Measurements from ENCODE around the gene SLC17A5.
"Not testable (repeated sequence)": the region's sequence is repeated elsewhere in the genome, so short reads cannot be mapped to it uniquely, and the experiment has no call there.

The SLC17A5 gene

DNA sequence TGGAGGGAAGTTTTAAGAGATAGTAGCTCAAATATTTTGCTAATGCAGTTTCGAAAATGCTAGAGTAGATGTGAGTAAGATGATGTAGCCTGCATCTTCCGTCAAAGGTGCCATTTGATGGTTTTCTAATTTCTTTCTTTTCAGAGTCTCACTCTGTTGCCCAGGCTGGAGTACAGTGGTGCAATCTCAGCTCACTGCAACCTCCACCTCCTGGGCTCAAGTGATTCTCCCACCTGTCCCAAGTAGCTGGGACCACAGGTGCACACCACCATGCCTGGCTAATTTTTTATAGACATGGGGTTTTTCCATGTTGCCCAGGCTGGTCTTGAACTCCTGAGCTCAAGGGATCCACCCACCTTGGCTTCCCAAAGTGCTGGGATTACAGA is 87.3 kb downstream of the SLC17A5 start:
- DNase-seq (ENCODE audit: low read depth), result not testable (repeated sequence)

DNA sequence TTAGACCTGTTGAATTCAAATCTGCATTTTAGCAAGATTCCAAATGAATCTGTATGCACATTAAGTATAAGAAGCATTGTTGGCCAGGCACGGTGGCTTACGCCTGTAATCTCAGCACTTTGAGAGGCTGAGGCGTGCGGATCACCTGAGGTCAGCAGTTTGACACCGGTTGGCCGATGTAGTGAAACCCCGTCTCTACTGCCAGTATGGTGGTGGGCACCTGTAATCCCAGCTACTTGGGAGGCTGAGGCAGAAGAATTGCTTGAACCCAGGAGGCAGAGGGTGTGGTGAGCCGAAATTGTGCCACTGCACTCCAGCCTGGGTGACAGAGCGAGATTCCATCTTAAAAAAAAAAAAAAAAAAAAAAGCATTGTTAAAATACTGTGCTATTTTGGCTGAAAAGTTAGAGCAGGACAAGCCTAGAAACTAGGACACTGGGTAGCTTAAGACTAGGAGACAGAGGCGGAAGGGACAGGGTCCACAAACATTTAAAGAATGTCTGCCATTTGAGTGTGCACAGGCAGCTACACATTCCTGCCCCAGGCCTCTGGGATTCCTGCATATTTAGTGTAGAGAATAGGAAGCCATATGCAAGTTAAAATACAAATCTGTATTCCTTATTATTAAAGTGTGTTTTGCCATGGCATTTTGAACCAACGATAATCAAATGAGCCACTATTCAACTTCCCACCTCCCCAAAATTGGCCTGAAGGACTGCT is 87.9 kb downstream of the SLC17A5 start:
- peak; percentile 31 for DNase-seq (ENCODE audit: low read depth)

DNA sequence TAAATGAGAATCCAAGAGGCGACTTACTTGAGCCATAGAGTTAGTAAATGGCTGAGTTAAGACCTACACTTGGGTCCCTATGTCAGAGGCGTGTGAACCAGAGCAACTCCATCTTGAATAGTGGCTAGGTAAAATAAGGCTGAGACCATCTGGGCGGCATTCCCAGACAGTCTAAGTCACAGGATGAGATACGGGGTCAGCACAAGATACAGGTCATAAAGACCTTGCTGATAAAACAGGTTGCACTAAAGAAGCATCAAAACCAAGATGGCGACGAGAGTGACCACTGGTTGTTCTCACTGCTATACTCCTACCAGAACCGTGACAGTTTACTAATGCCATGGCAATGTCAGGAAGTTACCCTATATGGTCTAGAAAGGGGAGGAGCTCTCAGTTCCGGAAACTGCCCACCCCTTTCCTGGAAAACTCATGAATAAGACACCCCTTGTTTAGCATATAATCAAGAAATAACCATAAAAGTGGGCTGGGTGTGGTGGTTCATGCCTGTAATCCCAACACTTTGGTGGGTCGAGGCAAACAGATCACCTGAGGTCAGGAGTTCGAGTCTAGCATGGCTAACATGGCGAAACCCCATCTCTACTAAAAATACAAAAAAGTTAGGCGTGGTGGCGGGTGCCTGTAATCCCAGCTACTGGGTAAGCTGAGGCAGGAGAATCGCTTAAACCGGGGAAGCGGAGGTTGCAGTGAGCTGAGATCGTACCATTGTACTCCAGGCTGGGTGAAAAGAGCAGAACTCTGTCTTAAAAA is 89.0 kb downstream of the SLC17A5 start:
- no peak for DNase-seq (ENCODE audit: low read depth)

DNA sequence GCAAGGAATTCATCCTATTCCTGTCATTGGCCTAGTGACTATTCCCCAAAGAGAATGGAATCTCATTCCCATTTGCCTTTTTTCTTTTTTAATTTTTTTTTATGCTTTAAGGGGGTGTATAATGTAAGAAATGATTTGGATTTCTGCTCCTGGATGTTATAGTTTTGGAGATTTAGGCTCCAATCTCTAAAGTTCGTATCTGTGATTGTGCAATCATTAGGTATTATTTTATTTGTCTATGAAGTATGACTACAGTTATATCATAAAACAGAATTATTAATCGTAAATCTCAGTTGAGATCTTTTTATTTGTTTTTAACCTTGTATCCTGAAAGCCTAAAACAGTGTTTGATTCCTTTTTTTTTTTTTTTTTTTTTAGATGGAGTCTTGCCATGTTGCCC is 91.2 kb downstream of the SLC17A5 start:
- no peak for DNase-seq (ENCODE audit: low read depth)

DNA sequence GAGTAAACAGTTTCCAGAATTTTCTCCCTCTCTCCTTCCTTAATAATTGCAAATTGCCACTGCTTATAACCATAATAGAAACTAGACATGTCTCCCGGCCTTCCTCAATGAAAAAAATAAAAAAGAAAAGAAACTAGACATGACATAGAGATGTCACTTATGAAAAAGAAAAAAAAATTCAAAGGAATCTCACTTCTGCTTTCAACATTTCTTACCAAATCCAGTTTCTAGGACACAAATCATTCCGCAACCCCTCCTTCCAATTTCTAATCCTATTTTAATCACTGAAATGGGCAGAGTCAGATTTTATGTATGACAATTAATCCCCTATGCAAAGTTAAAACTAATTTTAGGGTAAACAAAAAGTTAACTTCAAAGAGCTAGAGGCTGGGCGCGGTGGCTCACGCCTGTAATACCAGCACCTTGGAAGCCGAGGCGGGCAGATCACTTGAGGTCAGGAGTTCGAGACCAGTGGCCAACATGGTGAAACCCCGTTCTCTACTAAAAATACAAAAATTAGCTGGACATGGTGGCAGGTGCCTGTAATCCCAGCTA is 92.9 kb downstream of the SLC17A5 start:
- no peak for DNase-seq (ENCODE audit: low read depth)

DNA sequence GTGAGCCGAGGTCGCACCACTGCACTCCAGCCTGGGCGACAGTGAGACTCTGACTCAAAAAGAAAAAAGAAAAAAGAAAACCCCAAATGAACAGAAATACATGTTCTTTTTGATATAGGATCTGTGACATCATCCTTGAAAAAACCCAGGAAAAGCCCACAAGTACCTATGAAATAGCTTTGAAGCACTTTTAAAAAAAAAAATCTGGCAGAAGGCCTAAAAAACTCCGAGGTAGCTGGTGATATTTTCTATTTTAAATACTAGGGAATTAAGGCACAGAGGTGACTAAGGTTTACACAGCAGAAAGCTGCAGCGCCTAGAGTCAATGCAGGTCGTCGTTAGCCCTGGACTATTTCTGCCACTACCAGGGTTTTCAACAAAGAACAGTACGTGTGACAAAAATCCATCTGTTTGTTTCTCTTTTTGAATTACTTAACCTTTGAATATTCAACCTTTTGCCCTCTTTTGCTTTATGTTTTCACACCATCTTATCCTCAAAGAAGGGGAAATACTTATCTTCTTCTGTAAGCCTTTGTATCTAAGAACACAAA is 93.5 kb downstream of the SLC17A5 start:
- DNase-seq (ENCODE audit: low read depth), result no peak

DNA sequence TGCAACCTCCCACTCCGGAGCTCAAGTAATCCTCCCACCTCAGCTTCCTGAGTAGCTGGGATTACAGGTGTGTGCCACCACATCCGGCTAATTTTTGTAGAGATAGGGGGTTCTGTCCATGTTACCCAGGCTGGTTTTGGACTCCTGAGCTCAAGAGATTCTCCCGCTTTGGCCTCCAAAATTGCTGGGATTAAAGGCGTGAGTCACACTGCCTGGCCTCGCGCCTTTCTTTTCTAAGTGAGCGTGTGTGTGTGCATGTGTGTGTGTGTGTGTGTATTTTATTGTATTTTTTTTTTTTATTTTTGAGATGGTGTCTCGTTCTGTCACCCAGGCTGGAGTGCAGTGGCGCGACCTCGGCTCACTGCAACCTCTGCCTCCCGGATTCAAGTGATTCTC is 94.4 kb downstream of the SLC17A5 start:
- DNase-seq (ENCODE audit: low read depth), result not testable (repeated sequence)

DNA sequence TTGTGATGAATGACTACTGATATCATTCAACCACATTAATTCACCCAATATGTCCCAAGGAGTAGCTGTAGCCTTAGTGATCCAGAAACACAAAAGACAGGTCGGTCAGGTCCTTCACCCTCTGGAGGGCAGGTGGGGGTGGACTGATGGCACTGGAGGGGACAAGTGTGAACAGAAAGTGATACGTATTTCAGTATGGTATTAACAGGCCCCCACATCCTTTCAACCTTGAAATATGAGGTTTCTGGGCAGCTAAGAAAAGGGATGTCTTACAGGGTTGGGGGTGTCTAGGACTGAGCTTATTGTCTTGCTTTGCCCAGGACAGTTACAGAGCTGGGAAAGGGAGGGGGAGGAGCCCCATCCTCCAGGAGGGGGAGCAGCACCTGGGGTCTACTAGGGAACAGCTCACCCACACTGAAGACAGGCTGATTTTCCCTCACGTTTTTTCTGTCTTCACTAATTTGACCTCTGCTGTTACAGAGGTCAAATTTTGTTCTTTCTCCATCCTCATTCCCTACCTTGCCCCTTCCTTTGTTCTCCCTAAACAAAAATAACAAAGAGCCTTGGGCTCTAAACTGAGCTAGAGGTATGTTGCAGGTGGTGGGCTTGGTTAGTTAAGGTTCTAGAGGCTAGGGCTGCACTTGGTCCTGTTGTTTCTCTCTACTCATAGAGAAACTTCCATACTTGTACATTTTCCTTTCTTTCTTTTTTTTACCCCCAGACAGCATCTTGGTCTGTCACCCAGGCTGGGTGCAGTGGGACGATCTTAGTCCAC is 95.0 kb downstream of the SLC17A5 start:
- no peak for DNase-seq (ENCODE audit: low read depth)

DNA sequence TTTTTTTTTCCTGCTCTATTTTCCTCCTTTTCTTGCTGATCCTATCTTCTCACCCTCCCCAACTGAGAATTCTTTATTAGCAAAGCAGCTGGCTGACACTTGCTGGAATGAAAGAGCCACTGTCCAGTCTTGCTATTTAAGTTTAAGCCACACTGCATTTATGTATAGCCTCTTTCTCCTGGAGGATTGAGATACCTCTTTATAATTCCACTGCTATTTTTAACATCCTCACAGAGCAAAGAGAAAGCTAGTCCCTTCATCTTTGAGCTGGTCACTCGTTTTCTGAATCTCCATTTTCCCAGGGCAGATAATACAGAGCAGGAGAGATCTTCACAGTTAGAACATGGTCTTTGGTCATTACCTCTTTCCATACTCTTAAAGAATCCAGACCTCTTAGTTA is 97.0 kb downstream of the SLC17A5 start:
- no peak for DNase-seq (ENCODE audit: low read depth)

DNA sequence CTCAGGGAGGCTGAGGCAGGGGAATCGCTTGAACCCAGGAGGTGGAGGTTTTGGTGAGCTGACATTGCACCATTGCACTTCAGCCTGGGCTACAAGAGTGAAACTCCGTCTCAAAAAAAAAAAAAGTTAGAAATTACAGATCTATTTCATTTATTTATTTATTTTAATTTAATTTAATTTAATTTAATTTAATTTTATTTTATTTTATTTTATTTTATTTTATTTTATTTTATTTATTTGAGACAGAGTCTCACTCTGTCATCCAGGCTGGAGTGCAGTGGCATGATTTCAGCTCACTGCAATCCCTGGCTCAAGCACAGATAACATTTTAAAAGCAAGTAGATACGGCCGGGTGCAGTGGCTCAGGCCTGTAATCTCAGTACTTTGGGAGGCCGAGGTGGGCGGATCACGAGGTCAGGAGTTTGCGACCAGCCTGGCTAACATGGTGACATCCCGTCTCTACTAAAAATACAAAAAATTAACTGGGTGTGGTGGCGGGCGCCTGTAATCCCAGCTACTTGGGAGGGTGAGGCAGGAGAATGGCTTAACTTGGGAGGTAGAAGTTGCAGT is 98.3 kb downstream of the SLC17A5 start:
- not testable (repeated sequence) for DNase-seq (ENCODE audit: low read depth)

DNA sequence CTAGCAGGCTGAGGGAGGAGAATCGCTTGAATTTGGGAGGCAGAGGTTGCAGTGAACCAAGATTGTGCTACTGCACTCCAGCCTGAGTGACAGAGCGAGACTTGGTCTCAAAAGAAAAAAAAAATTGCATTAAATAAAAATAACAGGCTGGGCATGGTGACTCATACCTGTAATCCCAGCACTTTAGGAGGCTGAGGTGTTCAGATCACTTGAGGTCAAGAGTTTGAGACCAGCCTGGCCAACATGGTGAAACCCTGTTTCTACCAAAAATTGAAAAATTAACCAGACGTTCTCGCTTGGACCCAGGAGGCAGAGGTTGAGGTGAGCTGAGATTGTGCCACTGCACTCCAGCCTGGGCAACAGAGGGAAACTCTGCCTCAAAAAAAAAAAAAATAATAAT is 102.7 kb downstream of the SLC17A5 start:
- DNase-seq (ENCODE audit: low read depth), result not testable (repeated sequence)

DNA sequence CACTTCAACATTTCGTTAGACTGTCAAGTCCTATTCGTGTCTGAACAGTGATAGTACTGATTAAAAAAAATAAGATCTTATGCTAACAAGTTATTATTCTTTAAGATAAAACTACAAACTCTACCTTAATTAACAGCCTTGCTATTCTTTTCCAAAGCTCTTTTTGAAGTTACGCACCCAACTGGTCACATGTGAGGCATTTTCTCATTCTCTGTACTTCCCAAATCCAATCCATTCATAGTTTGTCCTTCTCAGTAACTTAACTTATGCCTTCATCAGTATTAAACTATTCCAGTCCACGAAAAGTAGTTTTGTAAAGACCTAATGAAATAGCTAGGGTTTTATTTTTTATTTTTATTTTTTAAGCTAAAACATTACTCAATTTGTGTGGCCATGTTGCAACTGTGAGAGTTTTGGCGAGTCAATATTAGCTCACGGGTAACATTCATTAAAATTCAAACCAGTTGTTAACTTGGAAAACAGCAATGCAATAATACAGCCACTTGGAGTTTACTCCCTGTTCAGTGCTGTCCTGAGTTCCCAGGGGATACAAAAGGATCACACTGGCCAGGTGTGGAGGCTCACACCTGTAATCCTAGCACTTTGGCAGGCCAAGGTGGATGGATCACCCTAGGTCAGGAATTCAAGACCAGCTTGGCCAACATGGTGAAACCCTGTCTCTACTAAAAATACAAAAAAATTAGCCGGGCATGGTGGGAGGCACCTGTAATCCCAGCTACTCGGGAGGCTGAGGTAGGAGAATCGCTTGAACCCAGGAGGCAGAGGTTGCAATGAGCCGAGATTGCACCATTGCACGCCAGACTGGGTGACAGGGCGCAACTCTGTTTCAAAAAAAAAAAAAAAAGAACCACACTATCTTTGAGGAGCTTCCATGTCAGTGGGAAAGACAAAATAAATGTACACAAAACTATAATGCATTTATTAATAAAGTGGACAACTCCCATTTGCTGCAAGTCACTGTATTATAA is 105.0 kb downstream of the SLC17A5 start:
- DNase-seq (ENCODE audit: low read depth), result no peak

DNA sequence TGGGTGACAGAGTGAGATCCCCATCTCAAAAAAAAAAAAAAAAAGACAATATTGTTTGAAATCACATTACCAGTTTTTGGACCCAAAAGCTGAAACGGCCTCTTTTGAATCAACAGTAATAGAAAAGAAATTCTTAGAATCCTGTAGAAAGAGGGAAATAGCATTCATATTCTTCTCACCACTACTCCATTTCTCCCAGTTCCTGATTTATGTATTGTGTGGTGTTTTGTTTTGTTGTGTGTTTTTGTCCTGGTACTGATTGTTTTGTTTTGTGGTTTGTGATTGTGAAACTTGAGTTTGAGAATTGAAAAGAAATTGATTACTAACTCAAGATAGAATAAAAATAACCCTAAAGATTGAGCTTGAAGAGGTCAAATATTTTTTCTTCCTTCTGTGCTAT is 106.8 kb downstream of the SLC17A5 start:
- no peak for DNase-seq (ENCODE audit: low read depth)
